GM19467 (cell line): ENCODE data around the gene PRKCH.
A peak's percentile ranks its signal among the peaks of the same experiment; 100 is the strongest.

Experiments
- ATAC-seq: cut with Tn5 transposase; IDR thresholded peaks from one replicate; pipeline ENCODE4 v1.9.1; 2021; ENCODE audit warnings: mild to moderate bottlenecking, moderate library complexity; ENCODE audit not compliant: unreplicated experiment

The PRKCH gene

GRCh38 chr14:61484826-61485584 lies 163.6 kb downstream of the PRKCH start:
- no peak for ATAC-seq

GRCh38 chr14:61485661-61486060 lies 164.3 kb downstream of the PRKCH start:
- no peak for ATAC-seq

GRCh38 chr14:61486930-61487495 lies 165.6 kb downstream of the PRKCH start:
- ATAC-seq, result no peak

- ATAC-seq, result no peak
Measured at GRCh38 chr14:61488417-61489401, 167.3 kb downstream of the PRKCH start.

GRCh38 chr14:61489512-61489911 lies 168.1 kb downstream of the PRKCH start:
- no peak for ATAC-seq

GRCh38 chr14:61489932-61490331 lies 168.6 kb downstream of the PRKCH start:
- ATAC-seq, result no peak

- no peak for ATAC-seq
Measured at GRCh38 chr14:61491224-61491623, 169.8 kb downstream of the PRKCH start.

GRCh38 chr14:61491876-61492434 lies 170.6 kb downstream of the PRKCH start:
- ATAC-seq, result no peak

GRCh38 chr14:61492474-61492873 lies 171.1 kb downstream of the PRKCH start:
- no peak for ATAC-seq

GRCh38 chr14:61493239-61493638 lies 171.9 kb downstream of the PRKCH start:
- ATAC-seq, result no peak

- ATAC-seq, result no peak
Measured at GRCh38 chr14:61494018-61494417, 172.6 kb downstream of the PRKCH start.

GRCh38 chr14:61495809-61496208 lies 174.4 kb downstream of the PRKCH start:
- no peak for ATAC-seq

GRCh38 chr14:61498303-61498702 lies 176.9 kb downstream of the PRKCH start:
- ATAC-seq, result no peak

GRCh38 chr14:61498811-61499210 lies 177.4 kb downstream of the PRKCH start:
- no peak for ATAC-seq

- ATAC-seq, result no peak
Measured at GRCh38 chr14:61499991-61500390, 178.6 kb downstream of the PRKCH start.

- ATAC-seq, result no peak
Measured at GRCh38 chr14:61501714-61502458, 180.5 kb downstream of the PRKCH start.

- ATAC-seq, result no peak
Measured at GRCh38 chr14:61502459-61503093, 181.2 kb downstream of the PRKCH start.

- peak; percentile 84 for ATAC-seq
Measured at GRCh38 chr14:61503167-61503801, 181.9 kb downstream of the PRKCH start.

- no peak for ATAC-seq
Measured at GRCh38 chr14:61504901-61505300, 183.5 kb downstream of the PRKCH start.
